HuH-7.5 (cell line): ENCODE results near the gene HM13.
A peak's percentile ranks its signal among the peaks of the same experiment; 100 is the strongest.
"Not testable (repeated sequence)": the region's sequence is repeated elsewhere in the genome, so short reads cannot be mapped to it uniquely, and the experiment has no call there.

ENCODE experiments used
- DNase-seq: peaks from one replicate; pipeline ENCODE4 v3.0.0; 2011; ENCODE audit warnings: low spot score

HM13 gene

GRCh38 chr20:31568041-31568731 is 53.9 kb downstream of the HM13 start:
- no peak for DNase-seq

- no peak for DNase-seq
Measured at GRCh38 chr20:31568773-31569162, 54.5 kb downstream of the HM13 start.

- DNase-seq, result no peak
Measured at GRCh38 chr20:31569163-31570020, 55.1 kb downstream of the HM13 start.

- DNase-seq, result no peak
Measured at GRCh38 chr20:31570021-31570463, 55.8 kb downstream of the HM13 start.

- DNase-seq, result no peak
Measured at GRCh38 chr20:31570735-31571617, 56.7 kb downstream of the HM13 start.

- DNase-seq, result no peak
Measured at GRCh38 chr20:31572042-31572700, 57.9 kb downstream of the HM13 start.

- peak; percentile 94 for DNase-seq
Measured at GRCh38 chr20:31572701-31573554, 58.7 kb downstream of the HM13 start.

- DNase-seq, result no peak
Measured at GRCh38 chr20:31573555-31574321, 59.5 kb downstream of the HM13 start.

- DNase-seq, result not testable (repeated sequence)
Measured at GRCh38 chr20:31574986-31575385, 60.7 kb downstream of the HM13 start.

- no peak for DNase-seq
Measured at GRCh38 chr20:31576751-31577150, 62.5 kb downstream of the HM13 start.

GRCh38 chr20:31577194-31577593 is 63.0 kb downstream of the HM13 start:
- DNase-seq, result no peak

- DNase-seq, result no peak
Measured at GRCh38 chr20:31578448-31579138, 64.4 kb downstream of the HM13 start.

- DNase-seq, result no peak
Measured at GRCh38 chr20:31579245-31579644, 65.0 kb downstream of the HM13 start.

GRCh38 chr20:31579941-31580651 is 65.9 kb downstream of the HM13 start:
- not testable (repeated sequence) for DNase-seq

- DNase-seq, result no peak
Measured at GRCh38 chr20:31580706-31581105, 66.5 kb downstream of the HM13 start.

GRCh38 chr20:31581391-31581790 is 67.1 kb downstream of the HM13 start:
- no peak for DNase-seq

- peak; percentile 61 for DNase-seq
Measured at GRCh38 chr20:31587545-31588389, 73.5 kb downstream of the HM13 start.

GRCh38 chr20:31590717-31591225 is 76.5 kb downstream of the HM13 start:
- no peak for DNase-seq
